HepG2 (cell line): ENCODE data around the gene CA7. TPM values are rescaled to one million over a fixed set of nuclear protein-coding genes. Genes with fewer than 3 reads are reported as not detected.
A peak's percentile ranks its signal among the peaks of the same experiment; 100 is the strongest.

ENCODE experiments used
- ATAC-seq: fragments of 200-7000 bp; cut with Tn5 transposase; 3 replicates; pipeline ENCODE4 v1.9.1; 2020; ENCODE audit warnings: mild to moderate bottlenecking, moderate library complexity
- BruUV-seq: library from RNA; stranded (reverse); fragments of 400-500 nt; replicated peaks from 2 replicates; lab custom pipeline; 2021; lab: Mats Ljungman, UMichigan
- CTCF ChIA-PET: fragments of 300-600 bp; formaldehyde crosslinking; extraction: SDS; loops from one replicate; lab custom pipeline; 2021; ENCODE audit warnings: low total read pairs, inconsistent platforms, low intra/inter-chr PET ratio; lab: Yijun Ruan, JAX
- POLR2A ChIA-PET: fragments of 350-600 bp; sonication (Branson Sonifier 250); formaldehyde crosslinking; loops from one replicate; lab custom pipeline; 2020; ENCODE audit warnings: antibody characterized with exemption, inconsistent platforms; lab: Yijun Ruan, JAX
- DNase-seq: peaks from one replicate; pipeline ENCODE4 v3.0.0-alpha.2; 2015; ENCODE audit warnings: low spot score
- FAIRE-seq: peaks from 3 replicates; lab custom pipeline; 2011; peaks lifted over from hg19 to GRCh38; lab: Jason Lieb, UNC
- H2AFZ ChIP-seq: one replicate; pipeline ENCODE4 v1.6.1; 2011; ENCODE audit warnings: low read length, inconsistent platforms
- H3K27ac ChIP-seq: fragments of 300-600 bp; 3 replicates; pipeline ENCODE4 v1.8.0; 2011; ENCODE audit warnings: mixed run types, mild to moderate bottlenecking, mixed read lengths, low read length, inconsistent platforms; ENCODE audit not compliant: insufficient read depth; ENCODE audit errors: extremely low read length
- H3K27me3 ChIP-seq, 2 experiments: fragments of 200-600 bp in 1 of 2; 2 replicates in 1 of 2; 3 replicates in 1 of 2; pipeline versions ENCODE4 v1.6.0 to v1.8.0; 2011; ENCODE audit warnings: low read length in 2 of 2, mild to moderate bottlenecking in 2 of 2, moderate library complexity in 2 of 2, inconsistent platforms in 1 of 2; ENCODE audit not compliant: insufficient read depth in 2 of 2, control insufficient read depth in 1 of 2
- H3K36me3 ChIP-seq, 2 experiments: fragments of 200-600 bp in 1 of 2; replicated peaks in 1 of 2; 2 replicates in 1 of 2; 3 replicates in 1 of 2; pipeline versions ENCODE4 v1.5.1 to v1.8.0; 2011; ENCODE audit warnings: low read length in 2 of 2, inconsistent platforms in 1 of 2; ENCODE audit not compliant: insufficient read depth in 2 of 2, control insufficient read depth in 1 of 2
- H3K4me1 ChIP-seq: 2 replicates; pipeline ENCODE4 v1.5.1; 2012; ENCODE audit warnings: low read length, inconsistent platforms; ENCODE audit not compliant: insufficient read depth
- H3K4me2 ChIP-seq: 2 replicates; pipeline ENCODE4 v1.6.0; 2011; ENCODE audit warnings: low read depth, low read length, inconsistent platforms
- H3K4me3 ChIP-seq, 3 experiments: fragments of 200-600 bp in 1 of 3; sonication (generic), shearing (Covaris generic) in 1 of 3; replicated peaks in 1 of 3; 2 replicates each; pipeline ENCODE4 v1.5.1; 2011 to 2016; ENCODE audit warnings: low read length in 3 of 3, inconsistent platforms in 2 of 3, low read depth in 2 of 3, mild to moderate bottlenecking in 2 of 3, control low read depth in 1 of 3, mixed read lengths in 1 of 3; ENCODE audit not compliant: insufficient read depth in 1 of 3
- H3K79me2 ChIP-seq: one replicate; pipeline ENCODE4 v1.6.1; 2011; ENCODE audit warnings: low read length, inconsistent platforms; ENCODE audit not compliant: insufficient read depth
- H3K9ac ChIP-seq: 2 replicates; pipeline ENCODE4 v1.6.0; 2011; ENCODE audit warnings: mild to moderate bottlenecking, low read depth, low read length, inconsistent platforms; ENCODE audit not compliant: insufficient read depth
- H3K9me3 ChIP-seq: 2 replicates; pipeline ENCODE4 v1.5.1; 2012; ENCODE audit warnings: mild to moderate bottlenecking, low read length
- H4K20me1 ChIP-seq: 2 replicates; pipeline ENCODE4 v1.6.0; 2011; ENCODE audit warnings: inconsistent platforms, mild to moderate bottlenecking, low read length, moderate library complexity; ENCODE audit not compliant: insufficient read depth
- JUND ChIP-seq: sonication (generic); formaldehyde crosslinking; IDR thresholded peaks from 2 replicates; pipeline ENCODE4 v1.8.0; 2022; ENCODE audit warnings: mild to moderate bottlenecking, missing genetic modification reagents
- ZNF121 ChIP-seq: sonication (generic); formaldehyde crosslinking; IDR thresholded peaks from 2 replicates; pipeline ENCODE4 v1.5.0; 2020; ENCODE audit warnings: mild to moderate bottlenecking, missing genetic modification reagents
- ZNF577 ChIP-seq: sonication (generic); formaldehyde crosslinking; IDR thresholded peaks from 2 replicates; pipeline ENCODE4 v1.4.0; 2020; ENCODE audit warnings: mild to moderate bottlenecking, low read depth, missing genetic modification reagents, borderline replicate concordance
- WGBS: methylation state at CpG from one replicate; pipeline ENCODE4 v1.1.6; 2017; ENCODE audit warnings: low lambda C conversion rate; 5-methylcytosine and 5-hydroxymethylcytosine counted together
- in situ Hi-C: cut with HindIII; loops from 2 replicates; pipeline ENCODE4 v1.10.0; 2017; ENCODE audit warnings: low pct_unique_long_range_greater_than_20kb; ENCODE audit not compliant: extremely low pct_ligation_motif_present
- intact Hi-C: fragments of 100-400 bp; cut with micrococcal nuclease; formaldehyde crosslinking; loops from one replicate; pipeline ENCODE4 v1.10.0; 2022; ENCODE audit not compliant: unreplicated experiment
- polyA plus RNA-seq, 8 experiments: library from polyadenylated mRNA; depleted of rRNA in 3 of 8; stranded (reverse) in 7 of 8; unstranded in 1 of 8; fragments of >200 nt; fragmentation: Illumina TruSeq in 4 of 8; extraction: Trizol in 4 of 8; gene quantifications; 2 replicates each; pipeline versions ENCODE4 v1.2.1 to v1.2.3, GENCODE V29; 2011 to 2016; ENCODE audit warnings: low read depth in 4 of 8, missing spikeins in 1 of 8, mixed read lengths in 1 of 8; ENCODE audit not compliant: insufficient read depth in 1 of 8
- total RNA-seq, 5 experiments: library from RNA; depleted of rRNA; stranded (reverse); fragments of >200 nt; fragmentation: Illumina TruSeq; extraction: Trizol; gene quantifications; 2 replicates each; pipeline ENCODE4 v1.2.3, GENCODE V29; 2016; ENCODE audit warnings: low read depth in 1 of 5
- TF ChIP-seq, protein P1 (sequence below): sonication (generic); formaldehyde crosslinking; IDR thresholded peaks from 2 replicates; pipeline ENCODE4 v1.5.0; 2020; ENCODE audit warnings: mild to moderate bottlenecking, missing genetic modification reagents, borderline replicate concordance

CA7 gene
- total and polyA plus RNA-seq, 2 of the 13 experiments (the other 11 are each of a cell fraction or from before 2014, with no cell fraction given), result not detected

DNA sequence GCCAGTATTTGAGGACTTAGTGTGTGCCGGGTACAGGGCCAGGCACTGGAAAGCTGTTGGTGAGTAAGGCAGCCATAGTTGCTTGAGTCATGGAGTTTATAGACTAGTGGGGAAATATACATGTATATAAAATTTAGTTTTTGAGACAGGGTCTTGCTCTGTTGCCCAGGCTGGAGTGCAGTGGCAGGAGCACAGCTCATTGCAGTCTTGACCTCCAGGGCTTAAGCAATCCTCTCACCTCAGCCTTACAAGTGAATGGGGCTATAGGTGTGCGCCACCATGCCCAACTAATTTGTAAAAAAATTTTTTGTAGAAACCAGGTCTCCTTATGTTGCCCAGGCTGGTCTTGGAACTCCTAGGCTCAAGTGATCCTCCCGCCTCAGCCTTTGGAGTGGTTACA, 38.5 kb downstream of the CA7 start:
- intact Hi-C loops, result no loop called here
- H3K4me1 ChIP-seq, result peaks cover 39% of the 10 kb centered on the region
- H3K79me2 ChIP-seq, result peaks cover 28% of the 10 kb centered on the region
- H3K4me3 ChIP-seq, result no peak overlapping the region
- H3K9ac ChIP-seq, result no peak overlapping the region
- DNase-seq (no peak), FAIRE-seq (no peak), ATAC-seq (no peak)
- no peaks in the 10 kb centered on the region for H4K20me1 ChIP-seq
- H3K27ac ChIP-seq, result no peak overlapping the region
- WGBS, result 95% methylated on average over 3 of the region's 3 CpGs
- H3K9me3 ChIP-seq, result no peaks in the 10 kb centered on the region
- CTCF ChIA-PET, result no interaction called here
- no peak overlapping the region for H2AFZ ChIP-seq
- POLR2A ChIA-PET, result no interaction called here
- H3K27me3 ChIP-seq, result no peaks in the 10 kb centered on the region
- in situ Hi-C loops, result no loop called here
- TF ChIP-seq, protein P1, sequence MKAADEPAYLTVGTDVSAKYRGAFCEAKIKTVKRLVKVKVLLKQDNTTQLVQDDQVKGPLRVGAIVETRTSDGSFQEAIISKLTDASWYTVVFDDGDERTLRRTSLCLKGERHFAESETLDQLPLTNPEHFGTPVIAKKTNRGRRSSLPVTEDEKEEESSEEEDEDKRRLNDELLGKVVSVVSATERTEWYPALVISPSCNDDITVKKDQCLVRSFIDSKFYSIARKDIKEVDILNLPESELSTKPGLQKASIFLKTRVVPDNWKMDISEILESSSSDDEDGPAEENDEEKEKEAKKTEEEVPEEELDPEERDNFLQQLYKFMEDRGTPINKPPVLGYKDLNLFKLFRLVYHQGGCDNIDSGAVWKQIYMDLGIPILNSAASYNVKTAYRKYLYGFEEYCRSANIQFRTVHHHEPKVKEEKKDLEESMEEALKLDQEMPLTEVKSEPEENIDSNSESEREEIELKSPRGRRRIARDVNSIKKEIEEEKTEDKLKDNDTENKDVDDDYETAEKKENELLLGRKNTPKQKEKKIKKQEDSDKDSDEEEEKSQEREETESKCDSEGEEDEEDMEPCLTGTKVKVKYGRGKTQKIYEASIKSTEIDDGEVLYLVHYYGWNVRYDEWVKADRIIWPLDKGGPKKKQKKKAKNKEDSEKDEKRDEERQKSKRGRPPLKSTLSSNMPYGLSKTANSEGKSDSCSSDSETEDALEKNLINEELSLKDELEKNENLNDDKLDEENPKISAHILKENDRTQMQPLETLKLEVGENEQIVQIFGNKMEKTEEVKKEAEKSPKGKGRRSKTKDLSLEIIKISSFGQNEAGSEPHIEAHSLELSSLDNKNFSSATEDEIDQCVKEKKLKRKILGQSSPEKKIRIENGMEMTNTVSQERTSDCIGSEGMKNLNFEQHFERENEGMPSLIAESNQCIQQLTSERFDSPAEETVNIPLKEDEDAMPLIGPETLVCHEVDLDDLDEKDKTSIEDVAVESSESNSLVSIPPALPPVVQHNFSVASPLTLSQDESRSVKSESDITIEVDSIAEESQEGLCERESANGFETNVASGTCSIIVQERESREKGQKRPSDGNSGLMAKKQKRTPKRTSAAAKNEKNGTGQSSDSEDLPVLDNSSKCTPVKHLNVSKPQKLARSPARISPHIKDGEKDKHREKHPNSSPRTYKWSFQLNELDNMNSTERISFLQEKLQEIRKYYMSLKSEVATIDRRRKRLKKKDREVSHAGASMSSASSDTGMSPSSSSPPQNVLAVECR (CRISPR knock-in tag), result no peak
- TF ChIP-seq JUND (CRISPR knock-in tag) (no peak), ZNF121 (CRISPR knock-in tag) (0 out of 2 replicates have a peak, but pooled peaks have one; percentile 68), ZNF577 (CRISPR knock-in tag) (no peak)
- TF ChIP-seq, all 625 proteins: peak for 1
- BruUV-seq, result no TSS peak
- Histone ChIP-seq H3K36me3 (peaks cover 17 to 33% of the 10 kb centered on the region in 2 experiments), H3K4me2 (0 out of 2 replicates have a peak overlapping the region, but pooled peaks have one; percentile 4)
